K562 (cell line): ENCODE measurements around the gene MVB12B. TPM values are rescaled to one million over a fixed set of nuclear protein-coding genes. Genes with fewer than 3 reads are reported as not detected.

Experiments
- ATAC-seq: fragments of 200-7000 bp; cut with Tn5 transposase; 3 replicates; pipeline ENCODE4 v1.9.1; 2020; ENCODE audit warnings: moderate library complexity
- BruUV-seq: library from RNA; stranded (reverse); fragments of 400-500 nt; replicated peaks from 2 replicates; lab custom pipeline; 2021; lab: Mats Ljungman, UMichigan
- CTCF ChIA-PET: fragments of 300-600 bp; formaldehyde crosslinking; extraction: SDS; loops from one replicate; lab custom pipeline; 2021; ENCODE audit warnings: low intra/inter-chr PET ratio; lab: Yijun Ruan, JAX
- POLR2A ChIA-PET: fragments of 300-600, 350-650 bp; sonication (Branson Sonifier 250); formaldehyde crosslinking; extraction: SDS; loops from one replicate; lab custom pipeline; 2021; ENCODE audit warnings: antibody characterized with exemption, inconsistent platforms; lab: Yijun Ruan, JAX
- DNase-seq, 4 experiments: peaks; one replicate each; pipeline versions ENCODE4 v3.0.0 to v3.0.0-alpha.2; 2011 to 2018; ENCODE audit warnings: low spot score in 3 of 4, mixed read lengths in 3 of 4; ENCODE audit errors: extremely low read depth in 1 of 4
- FAIRE-seq: peaks from 2 replicates; lab custom pipeline; 2011; peaks lifted over from hg19 to GRCh38; lab: Jason Lieb, UNC
- H2AFZ ChIP-seq: 2 replicates; pipeline ENCODE4 v1.6.0; 2011; ENCODE audit warnings: low read depth, low read length, control low read depth, inconsistent platforms
- H3K27ac ChIP-seq: fragments of 200-600 bp; 3 replicates; pipeline ENCODE4 v1.8.0; 2011; ENCODE audit warnings: low read depth, mild to moderate bottlenecking, control low read depth, inconsistent platforms, low read length, moderate library complexity, mixed read lengths; ENCODE audit errors: extremely low read depth
- H3K27me3 ChIP-seq, 2 experiments: fragments of 300-600 bp in 1 of 2; 2 replicates in 1 of 2; 3 replicates in 1 of 2; pipeline versions ENCODE4 v1.6.0 to v1.8.0; 2011; ENCODE audit warnings: inconsistent platforms in 2 of 2, low read length in 2 of 2, mild to moderate bottlenecking in 1 of 2, mixed read lengths in 1 of 2, moderate library complexity in 1 of 2; ENCODE audit not compliant: control insufficient read depth in 2 of 2, insufficient read depth in 2 of 2
- H3K36me3 ChIP-seq: fragments of 300-600 bp; 3 replicates; pipeline ENCODE4 v1.8.0; 2011; ENCODE audit warnings: mild to moderate bottlenecking, low read length, inconsistent platforms; ENCODE audit not compliant: control insufficient read depth, insufficient read depth
- H3K4me1 ChIP-seq, 2 experiments: fragments of 200-600 bp in 1 of 2; replicated peaks in 1 of 2; 2 replicates in 1 of 2; 3 replicates in 1 of 2; pipeline versions ENCODE4 v1.5.1 to v1.8.0; 2011; ENCODE audit warnings: inconsistent platforms in 2 of 2, low read length in 2 of 2, mild to moderate bottlenecking in 1 of 2, mixed read lengths in 1 of 2, moderate library complexity in 1 of 2; ENCODE audit not compliant: control insufficient read depth in 2 of 2, insufficient read depth in 2 of 2
- H3K4me2 ChIP-seq: 2 replicates; pipeline ENCODE4 v1.6.1; 2011; ENCODE audit warnings: low read length, control low read depth, inconsistent platforms, mixed read lengths; ENCODE audit not compliant: insufficient read depth
- H3K4me3 ChIP-seq: fragments of 200-600 bp; sonication (generic), shearing (Covaris generic); 2 replicates; pipeline ENCODE4 v1.5.1; 2016; ENCODE audit warnings: control low read depth, inconsistent platforms
- H3K79me2 ChIP-seq: fragments of 200-600 bp; 3 replicates; pipeline ENCODE4 v1.8.0; 2011; ENCODE audit warnings: low read length, inconsistent platforms; ENCODE audit not compliant: control insufficient read depth, insufficient read depth
- H3K9ac ChIP-seq, 2 experiments: 2 replicates each; pipeline versions ENCODE4 v1.6.0 to v1.6.1; 2011; ENCODE audit warnings: low read depth in 2 of 2, low read length in 2 of 2, control low read depth in 1 of 2, inconsistent platforms in 1 of 2, mild to moderate bottlenecking in 1 of 2, mixed read lengths in 1 of 2; ENCODE audit not compliant: insufficient read depth in 1 of 2
- H3K9me1 ChIP-seq: one replicate; pipeline ENCODE4 v1.6.0; 2011; ENCODE audit warnings: inconsistent platforms, mild to moderate bottlenecking, low read length, moderate library complexity; ENCODE audit not compliant: control insufficient read depth, insufficient read depth
- H3K9me3 ChIP-seq: replicated peaks from 2 replicates; pipeline ENCODE4 v1.5.1; 2011; ENCODE audit warnings: low read depth, low read length, inconsistent platforms; ENCODE audit not compliant: control insufficient read depth, insufficient read depth
- H4K20me1 ChIP-seq: replicated peaks from 2 replicates; pipeline ENCODE4 v1.6.1; 2011; ENCODE audit warnings: low read length, inconsistent platforms, mixed read lengths; ENCODE audit not compliant: control insufficient read depth, insufficient read depth
- CBFA2T2 ChIP-seq: fragments of 450-650 bp; conservative IDR thresholded peaks from 2 replicates; pipeline ENCODE4 v1.6.1; 2017; ENCODE audit warnings: mild to moderate bottlenecking
- NCOA4 ChIP-seq: fragments of 450-650 bp; IDR thresholded peaks from 2 replicates; pipeline ENCODE4 v1.6.1; 2018; ENCODE audit warnings: mild to moderate bottlenecking; ENCODE audit not compliant: partially characterized antibody
- NR2F6 ChIP-seq: fragments of 450-650 bp; formaldehyde crosslinking; IDR thresholded peaks from 2 replicates; pipeline ENCODE4 v1.4.0; 2020; ENCODE audit warnings: mild to moderate bottlenecking
- TRIM24 ChIP-seq, 2 experiments: fragments of 450-650 bp; IDR thresholded peaks; 2 replicates each; pipeline ENCODE4 v1.6.1; 2016
- WGBS: fragments of 100-300 bp; shearing (Covaris generic); methylation state at CpG from one replicate; pipeline ENCODE4 v1.1.6; 2016; ENCODE audit warnings: low coverage, mixed read lengths; ENCODE audit not compliant: insufficient coverage; ENCODE audit errors: missing lambda C conversion rate; 5-methylcytosine and 5-hydroxymethylcytosine counted together
- in situ Hi-C: fragments of 300-500 bp; cut with MboI; formaldehyde crosslinking; loops from 4 replicates; pipeline ENCODE4 v1.15.0; 2018; ENCODE audit warnings: inconsistent platforms, mixed read lengths
- intact Hi-C: fragments of 100-400 bp; cut with micrococcal nuclease; formaldehyde crosslinking; loops from 2 replicates; pipeline ENCODE4 v1.14.2; 2022
- polyA plus RNA-seq, 8 experiments: library from polyadenylated mRNA; depleted of rRNA in 4 of 8; stranded (reverse) in 5 of 8; unstranded in 3 of 8; fragments of >200 nt; fragmentation: Nextera tagmentation in 2 of 8; fragmentation: Illumina TruSeq in 1 of 8; extraction: Ambion mirVana in 2 of 8; extraction: Trizol in 1 of 8; gene quantifications; 2 replicates each; pipeline versions ENCODE4 v1.2.1 to v1.2.3, GENCODE V29; 2011 to 2014; ENCODE audit warnings: inconsistent platforms in 1 of 8, missing spikeins in 1 of 8
- total RNA-seq, 7 experiments: library from RNA; depleted of rRNA in 6 of 7; stranded (reverse); fragments of >200 nt in 6 of 7; fragmentation: Illumina TruSeq in 2 of 7; extraction: Trizol in 2 of 7; gene quantifications; 2 replicates each; pipeline versions ENCODE4 v1.2.1 to v1.2.3, GENCODE V29; 2011 to 2021; ENCODE audit warnings: low replicate concordance in 1 of 7
- TF ChIP-seq, protein P1 (sequence below): sonication (generic); formaldehyde crosslinking; IDR thresholded peaks from 2 replicates; pipeline ENCODE4 v1.8.1; 2023; ENCODE audit warnings: mild to moderate bottlenecking, missing genetic modification reagents, moderate library complexity
- TF ChIP-seq, protein P2 (sequence below): IDR thresholded peaks from 2 replicates; pipeline ENCODE4 v1.6.1; 2012; ENCODE audit warnings: low read depth, low read length, improper control_type of control experiment, borderline replicate concordance

The MVB12B gene
- total and polyA plus RNA-seq, 9 of the 15 experiments (the other 6 are each of a cell fraction or from before 2014, with no cell fraction given), result not detected

DNA sequence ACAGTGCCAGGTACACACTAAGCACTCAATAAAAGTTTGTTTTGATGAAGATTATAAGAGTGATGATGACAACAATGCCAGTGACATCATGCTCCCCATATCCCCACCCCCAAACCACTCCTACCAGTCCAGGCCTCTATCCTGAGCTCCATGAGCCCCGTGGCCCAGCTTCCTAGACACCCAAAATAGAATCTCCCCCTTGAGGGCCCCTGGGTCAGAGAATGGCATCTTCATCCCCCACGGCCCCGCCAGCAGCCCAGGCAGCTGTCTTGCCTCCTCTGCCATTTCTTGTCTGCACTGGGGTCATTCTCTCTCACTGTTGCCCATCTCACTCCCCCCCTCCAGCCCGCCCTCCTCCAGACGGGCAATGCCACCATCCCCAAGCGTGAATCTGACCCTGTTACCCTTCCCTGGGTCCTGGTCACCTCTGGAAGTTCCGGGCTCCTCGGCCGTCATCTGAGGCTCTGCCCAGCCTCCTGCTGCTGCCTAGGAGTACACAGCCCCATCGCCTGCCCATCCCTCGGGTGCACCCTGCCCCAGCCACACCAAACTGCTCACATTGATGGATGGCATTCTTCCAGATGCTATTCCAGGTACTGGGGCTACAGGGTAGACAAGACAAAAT is 210.3 kb downstream of the MVB12B start:
- WGBS, result 1% methylated on average over 9 of the region's 11 CpGs
- in situ Hi-C loops, result no loop called here
- ChIA-PET CTCF (no interaction called here), POLR2A (interaction anchor here (0.6 to 1.1 kb wide), 2 partner anchors 10 to 766 kb away, joined by 3 to 6 read pairs; no protein-coding TSS in a partner anchor)
- Histone ChIP-seq H3K4me2 (no peak overlapping the region), H3K4me3 (no peak overlapping the region), H3K27me3 (peaks cover 26 to 43% of the 10 kb centered on the region in 2 experiments), H2AFZ (no peak overlapping the region), H3K36me3 (no peaks in the 10 kb centered on the region), H4K20me1 (no peaks in the 10 kb centered on the region; the same call in 1 of the 2 replicates), H3K9me3 (no peaks in the 10 kb centered on the region), H3K27ac (no peak overlapping the region), H3K4me1 (no peaks in the 10 kb centered on the region), H3K79me2 (no peaks in the 10 kb centered on the region)
- ATAC-seq (no peak), FAIRE-seq (no peak), DNase-seq (no peak)
- BruUV-seq, result no TSS peak
- TF ChIP-seq, protein P1, sequence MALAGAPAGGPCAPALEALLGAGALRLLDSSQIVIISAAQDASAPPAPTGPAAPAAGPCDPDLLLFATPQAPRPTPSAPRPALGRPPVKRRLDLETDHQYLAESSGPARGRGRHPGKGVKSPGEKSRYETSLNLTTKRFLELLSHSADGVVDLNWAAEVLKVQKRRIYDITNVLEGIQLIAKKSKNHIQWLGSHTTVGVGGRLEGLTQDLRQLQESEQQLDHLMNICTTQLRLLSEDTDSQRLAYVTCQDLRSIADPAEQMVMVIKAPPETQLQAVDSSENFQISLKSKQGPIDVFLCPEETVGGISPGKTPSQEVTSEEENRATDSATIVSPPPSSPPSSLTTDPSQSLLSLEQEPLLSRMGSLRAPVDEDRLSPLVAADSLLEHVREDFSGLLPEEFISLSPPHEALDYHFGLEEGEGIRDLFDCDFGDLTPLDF (CRISPR knock-in tag), result no peak
- TF ChIP-seq NR2F6 (CRISPR knock-in tag), result no peak
- TF ChIP-seq, protein P2, sequence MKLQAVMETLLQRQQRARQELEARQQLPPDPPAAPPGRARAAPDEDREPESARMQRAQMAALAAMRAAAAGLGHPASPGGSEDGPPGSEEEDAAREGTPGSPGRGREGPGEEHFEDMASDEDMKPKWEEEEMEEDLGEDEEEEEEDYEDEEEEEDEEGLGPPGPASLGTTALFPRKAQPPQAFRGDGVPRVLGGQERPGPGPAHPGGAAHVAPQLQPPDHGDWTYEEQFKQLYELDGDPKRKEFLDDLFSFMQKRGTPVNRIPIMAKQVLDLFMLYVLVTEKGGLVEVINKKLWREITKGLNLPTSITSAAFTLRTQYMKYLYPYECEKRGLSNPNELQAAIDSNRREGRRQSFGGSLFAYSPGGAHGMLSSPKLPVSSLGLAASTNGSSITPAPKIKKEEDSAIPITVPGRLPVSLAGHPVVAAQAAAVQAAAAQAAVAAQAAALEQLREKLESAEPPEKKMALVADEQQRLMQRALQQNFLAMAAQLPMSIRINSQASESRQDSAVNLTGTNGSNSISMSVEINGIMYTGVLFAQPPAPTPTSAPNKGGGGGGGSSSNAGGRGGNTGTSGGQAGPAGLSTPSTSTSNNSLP, result no peak
- TF ChIP-seq TRIM24 (IDR thresholded peaks at IDR 0.05), result no peak
- TF ChIP-seq NCOA4, result no peak
- no peak for TF ChIP-seq CBFA2T2
- TF ChIP-seq, all 486 proteins: peak for 0
- peaks cover 3% of the 10 kb centered on the region for H3K9me1 ChIP-seq
- no peak overlapping the region for H3K9ac ChIP-seq
- intact Hi-C loops, result no loop called here
